ENCODE measurements around the gene TMUB2. TPM values are rescaled to one million over a fixed set of nuclear protein-coding genes. Genes with fewer than 3 reads are reported as not detected.
"Not testable (repeated sequence)": the region's sequence is repeated elsewhere in the genome, so short reads cannot be mapped to it uniquely, and the experiment has no call there.

Gene TMUB2
- total RNA-seq, 1 experiment from 2014 or later = 32.6 TPM

GRCh38 chr17:44217738-44218343, 31.1 kb downstream of the TMUB2 start:
- DNase-seq (ENCODE audit: extremely low read depth, low read depth) = no peak

GRCh38 chr17:44218344-44219107, 31.8 kb downstream of the TMUB2 start:
- peak; percentile 93 for DNase-seq (ENCODE audit: extremely low read depth, low read depth)

- no peak for DNase-seq (ENCODE audit: extremely low read depth, low read depth)
Observed at GRCh38 chr17:44219108-44219615, 32.4 kb downstream of the TMUB2 start.

GRCh38 chr17:44219616-44220212, 32.9 kb downstream of the TMUB2 start, which contains the start of gene UBTF:
Gene UBTF (minus strand): TSS chr17:44219675. CDS start chr17:44218229, 1,446 bp downstream.
- DNase-seq (ENCODE audit: extremely low read depth, low read depth) = peak; percentile 52

GRCh38 chr17:44220213-44221083, 33.7 kb downstream of the TMUB2 start:
- no peak for DNase-seq (ENCODE audit: extremely low read depth, low read depth)

- DNase-seq (ENCODE audit: extremely low read depth, low read depth) = peak; percentile 61
Observed at GRCh38 chr17:44221084-44221861, 34.5 kb downstream of the TMUB2 start.

- no peak for DNase-seq (ENCODE audit: extremely low read depth, low read depth)
Observed at GRCh38 chr17:44221862-44222111, 35.0 kb downstream of the TMUB2 start.

- peak; percentile 58 for DNase-seq (ENCODE audit: extremely low read depth, low read depth)
Observed at GRCh38 chr17:44222112-44222869, 35.5 kb downstream of the TMUB2 start.

- DNase-seq (ENCODE audit: extremely low read depth, low read depth) = no peak
Observed at GRCh38 chr17:44223541-44224071, 36.8 kb downstream of the TMUB2 start.

GRCh38 chr17:44229090-44229489, 42.3 kb downstream of the TMUB2 start:
- DNase-seq (ENCODE audit: extremely low read depth, low read depth) = no peak

- DNase-seq (ENCODE audit: extremely low read depth, low read depth) = no peak
Observed at GRCh38 chr17:44230140-44230539, 43.4 kb downstream of the TMUB2 start.

- DNase-seq (ENCODE audit: extremely low read depth, low read depth) = no peak
Observed at GRCh38 chr17:44232061-44232460, 45.3 kb downstream of the TMUB2 start.

- DNase-seq (ENCODE audit: extremely low read depth, low read depth) = no peak
Observed at GRCh38 chr17:44233582-44233981, 46.8 kb downstream of the TMUB2 start.

- DNase-seq (ENCODE audit: extremely low read depth, low read depth) = no peak
Observed at GRCh38 chr17:44235583-44235936, 48.8 kb downstream of the TMUB2 start.

- DNase-seq (ENCODE audit: extremely low read depth, low read depth) = no peak
Observed at GRCh38 chr17:44236444-44236991, 49.7 kb downstream of the TMUB2 start.

- not testable (repeated sequence) for DNase-seq (ENCODE audit: extremely low read depth, low read depth)
Observed at GRCh38 chr17:44237886-44238285, 51.1 kb downstream of the TMUB2 start.

- DNase-seq (ENCODE audit: extremely low read depth, low read depth) = no peak
Observed at GRCh38 chr17:44241106-44241624, 54.4 kb downstream of the TMUB2 start.

All from NCI-H460 (cell line).